Measurements from ENCODE around the gene FOXK1. TPM values are rescaled to one million over a fixed set of nuclear protein-coding genes. Genes with fewer than 3 reads are reported as not detected.

Gene FOXK1
- total and polyA plus RNA-seq, 8 donors, result 3.9 to 20.6 (median 15.5) TPM

DNA sequence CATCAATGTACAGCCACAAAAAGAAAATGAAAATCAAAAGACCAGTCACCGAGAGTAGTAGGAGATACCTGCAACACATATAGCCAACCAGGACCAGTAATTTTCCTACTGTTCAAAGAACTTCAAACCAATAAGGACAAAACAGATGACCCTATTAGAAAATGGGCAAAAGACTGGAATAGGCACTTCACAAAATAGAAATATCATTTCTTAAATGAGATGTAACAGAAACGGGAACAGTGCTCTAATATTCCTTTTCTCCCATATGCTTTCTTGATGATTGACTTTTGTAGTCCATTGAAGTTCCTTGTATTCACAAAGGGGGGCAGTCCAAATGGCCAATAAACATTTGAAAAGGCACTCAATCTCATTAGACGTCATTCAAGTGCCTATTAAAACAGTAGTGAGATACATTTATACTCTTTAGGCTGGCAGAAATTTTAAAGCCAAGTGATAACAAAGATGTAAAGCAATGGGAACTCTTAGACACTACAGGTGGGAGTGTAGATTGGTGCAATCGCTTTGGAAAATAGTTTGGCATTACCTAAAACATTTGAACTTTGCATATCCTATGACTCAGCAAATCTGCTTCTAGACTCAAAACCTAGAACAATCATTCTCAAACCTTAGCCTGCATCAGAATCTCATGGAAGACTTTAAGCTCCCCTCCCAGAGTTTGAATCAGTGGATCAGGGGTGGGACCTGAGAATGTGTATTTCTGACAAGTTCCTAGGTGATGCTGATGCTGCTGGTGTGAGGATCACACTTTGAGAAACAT is 24.3 kb upstream of the FOXK1 start:
- Histone ChIP-seq H3K4me3 (no peak overlapping the region), H3K27ac (no peak overlapping the region), H3K4me1 (no peaks in the 10 kb centered on the region), H3K9me3 (no peaks in the 10 kb centered on the region), H3K27me3 (no peaks in the 10 kb centered on the region), H3K36me3 (no peaks in the 10 kb centered on the region)
- ATAC-seq (no peak), DNase-seq (no peak), FAIRE-seq (no peak)
- WGBS, 2 donors, result 57 to 64% methylated on average over 4 of the region's 4 CpGs
- TF ChIP-seq, protein P1, sequence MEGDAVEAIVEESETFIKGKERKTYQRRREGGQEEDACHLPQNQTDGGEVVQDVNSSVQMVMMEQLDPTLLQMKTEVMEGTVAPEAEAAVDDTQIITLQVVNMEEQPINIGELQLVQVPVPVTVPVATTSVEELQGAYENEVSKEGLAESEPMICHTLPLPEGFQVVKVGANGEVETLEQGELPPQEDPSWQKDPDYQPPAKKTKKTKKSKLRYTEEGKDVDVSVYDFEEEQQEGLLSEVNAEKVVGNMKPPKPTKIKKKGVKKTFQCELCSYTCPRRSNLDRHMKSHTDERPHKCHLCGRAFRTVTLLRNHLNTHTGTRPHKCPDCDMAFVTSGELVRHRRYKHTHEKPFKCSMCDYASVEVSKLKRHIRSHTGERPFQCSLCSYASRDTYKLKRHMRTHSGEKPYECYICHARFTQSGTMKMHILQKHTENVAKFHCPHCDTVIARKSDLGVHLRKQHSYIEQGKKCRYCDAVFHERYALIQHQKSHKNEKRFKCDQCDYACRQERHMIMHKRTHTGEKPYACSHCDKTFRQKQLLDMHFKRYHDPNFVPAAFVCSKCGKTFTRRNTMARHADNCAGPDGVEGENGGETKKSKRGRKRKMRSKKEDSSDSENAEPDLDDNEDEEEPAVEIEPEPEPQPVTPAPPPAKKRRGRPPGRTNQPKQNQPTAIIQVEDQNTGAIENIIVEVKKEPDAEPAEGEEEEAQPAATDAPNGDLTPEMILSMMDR (IDR thresholded peaks at IDR 0.05), result no peak
- intact Hi-C loops (cut with DNase I), result no loop called here

DNA sequence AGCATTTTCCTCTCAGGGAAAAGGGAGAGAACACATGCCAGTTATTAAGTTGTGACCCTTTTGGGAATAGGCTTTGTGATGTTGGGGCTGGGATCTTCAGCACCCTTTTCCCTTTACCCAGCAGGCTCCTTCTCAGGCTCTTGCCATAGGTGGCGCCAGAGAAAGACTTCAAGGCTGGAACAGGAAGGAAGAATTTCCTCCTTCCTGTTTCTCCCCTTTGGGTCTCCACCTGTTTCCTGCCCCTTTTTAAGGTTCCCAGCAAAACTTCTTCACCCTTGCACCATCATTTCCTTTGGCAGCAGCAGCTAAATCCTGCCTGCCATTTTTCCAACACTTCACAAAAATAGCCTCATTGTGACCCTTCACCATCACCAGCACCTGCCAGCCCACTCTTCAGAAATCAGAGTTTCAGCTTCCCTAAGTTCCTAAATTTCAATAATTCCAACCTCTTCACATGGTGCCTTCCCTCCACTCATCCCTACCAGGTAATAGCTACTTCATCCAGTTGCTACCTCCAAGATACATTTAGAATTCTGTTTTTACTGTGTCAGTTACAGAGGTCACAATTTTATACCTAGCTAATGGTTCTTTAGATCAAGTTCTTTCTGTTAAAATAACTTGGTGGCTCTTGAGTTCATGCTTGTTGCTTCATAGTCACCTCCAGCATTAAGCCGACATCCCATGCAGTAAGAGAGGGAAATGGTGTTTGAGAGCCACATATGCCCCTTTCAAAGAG is 22.4 kb upstream of the FOXK1 start:
- Histone ChIP-seq H3K36me3 (no peaks in the 10 kb centered on the region), H3K4me3 (no peak overlapping the region), H3K27ac (no peak overlapping the region), H3K9me3 (no peaks in the 10 kb centered on the region), H3K4me1 (no peaks in the 10 kb centered on the region), H3K27me3 (no peaks in the 10 kb centered on the region)
- TF ChIP-seq, protein P1 (IDR thresholded peaks at IDR 0.05), result no peak
- intact Hi-C loops (cut with DNase I), result no loop called here
- ATAC-seq, result no peak
- no peak for FAIRE-seq
- no peak for DNase-seq
- WGBS, 2 donors, result 74 to 81% methylated on average over 2 of the region's 2 CpGs

DNA sequence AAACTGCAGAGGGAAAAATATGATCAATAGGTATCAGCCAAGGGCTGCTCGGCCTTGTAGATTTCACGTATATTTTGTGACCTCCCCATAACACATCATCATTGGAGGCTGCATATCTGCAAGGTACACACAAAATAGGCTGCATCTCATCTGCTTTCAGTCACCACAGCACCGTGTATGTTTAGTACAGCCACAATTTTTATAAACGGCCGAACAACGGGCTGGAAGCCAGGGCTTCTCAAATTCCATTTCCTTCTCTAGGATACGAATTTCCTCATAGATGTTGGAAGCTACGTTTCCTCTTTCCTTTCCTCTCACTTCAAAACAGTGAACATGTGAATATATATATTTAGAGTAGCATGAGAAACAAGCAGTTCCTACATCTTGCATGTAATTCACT is 20.2 kb upstream of the FOXK1 start:
- DNase-seq (no peak), ATAC-seq (peak in 2 of 4 donors; percentile 14 to 35), FAIRE-seq (no peak)
- intact Hi-C loops (cut with DNase I), result no loop called here
- 31 to 40% methylated on average over 8 of the region's 8 CpGs for WGBS, 2 donors
- TF ChIP-seq, protein P1 (IDR thresholded peaks at IDR 0.05), result no peak
- no peaks in the 10 kb centered on the region for H3K4me1 ChIP-seq
- H3K4me3 ChIP-seq, result no peak overlapping the region
- H3K27ac ChIP-seq, result no peak overlapping the region
- H3K27me3 ChIP-seq, result no peaks in the 10 kb centered on the region
- H3K36me3 ChIP-seq, result no peaks in the 10 kb centered on the region
- H3K9me3 ChIP-seq, result no peaks in the 10 kb centered on the region

DNA sequence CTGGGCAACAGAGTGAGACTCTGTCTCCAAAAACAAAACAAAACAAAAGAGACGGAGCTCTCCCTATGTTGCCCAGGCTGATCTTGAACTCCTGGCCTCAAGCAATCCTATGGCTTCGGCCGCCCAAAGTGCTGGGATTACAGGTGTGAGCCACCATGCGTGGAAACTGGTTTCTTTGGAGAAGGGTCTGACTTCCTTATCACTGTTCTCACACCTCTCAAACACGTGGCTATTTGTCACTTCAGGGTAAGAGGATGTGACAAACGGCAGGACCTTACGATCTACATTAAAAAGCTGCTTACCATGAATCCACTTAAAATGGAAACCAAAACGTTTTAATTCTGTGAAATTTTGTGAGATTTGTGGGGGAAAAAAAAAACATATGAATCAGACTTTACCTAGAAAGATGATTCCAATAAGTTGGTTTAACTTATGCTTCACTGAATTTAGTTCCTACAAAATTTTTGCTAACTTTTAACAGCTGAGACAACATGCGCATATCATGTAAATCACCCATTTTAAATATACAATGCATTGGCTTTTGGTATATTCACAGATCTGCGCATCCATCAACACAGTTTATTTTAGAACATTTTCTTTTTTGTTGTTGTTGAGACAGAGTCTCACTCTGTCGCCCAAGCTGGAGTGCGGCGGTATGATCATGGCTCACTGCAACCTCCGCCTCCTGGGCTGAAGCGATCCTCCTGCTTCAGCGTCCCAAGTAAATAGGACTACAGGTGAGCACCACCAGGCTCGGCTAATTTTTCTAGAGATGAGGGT is 18.7 kb upstream of the FOXK1 start:
- 79 to 86% methylated on average over 17 of the region's 17 CpGs for WGBS, 2 donors
- H3K9me3 ChIP-seq, result no peaks in the 10 kb centered on the region
- DNase-seq, result no peak
- TF ChIP-seq, protein P1 (IDR thresholded peaks at IDR 0.05), result no peak
- no peaks in the 10 kb centered on the region for H3K27me3 ChIP-seq
- ATAC-seq, result no peak
- no peak for FAIRE-seq
- no peak overlapping the region for H3K27ac ChIP-seq
- no peaks in the 10 kb centered on the region for H3K4me1 ChIP-seq
- intact Hi-C loops (cut with DNase I), result no loop called here
- no peak overlapping the region for H3K4me3 ChIP-seq
- no peaks in the 10 kb centered on the region for H3K36me3 ChIP-seq
